Activated naive CD8-positive, alpha-beta T cell treated with anti-CD3 and anti-CD28 coated beads, Interleukin-2, amount 10 ng/mL, durations not matched to agents 7 days and 5 days (primary cell): ENCODE measurements around the gene FAM222A. TPM values are rescaled to one million over a fixed set of nuclear protein-coding genes. Genes with fewer than 3 reads are reported as not detected.

Experiments used
- ATAC-seq: fragments of 150-1000 bp; cut with Tn5 transposase; one replicate; pipeline ENCODE4 v1.10.0; 2021; ENCODE audit warnings: low read depth, moderate library complexity
- POLR2A ChIA-PET: fragments of 350-600 bp; sonication (Branson Sonifier 250); formaldehyde crosslinking; loops from one replicate; lab custom pipeline; 2021; ENCODE audit warnings: antibody characterized with exemption; lab: Charles Lee
- DNase-seq: peaks from one replicate; pipeline ENCODE4 v3.0.0; 2021
- H3K27ac Mint-ChIP-seq: one replicate; pipeline ENCODE4 v1.8.0; 2022; ENCODE audit warnings: mild to moderate bottlenecking, mixed read lengths
- H3K27me3 Mint-ChIP-seq: one replicate; pipeline ENCODE4 v1.8.0; 2022; ENCODE audit warnings: mild to moderate bottlenecking, moderate library complexity, mixed read lengths
- H3K36me3 Mint-ChIP-seq: one replicate; pipeline ENCODE4 v1.8.0; 2021; ENCODE audit warnings: mild to moderate bottlenecking, mixed read lengths
- H3K4me1 Mint-ChIP-seq: one replicate; pipeline ENCODE4 v1.8.0; 2021; ENCODE audit warnings: mixed read lengths
- H3K4me3 Mint-ChIP-seq: one replicate; pipeline ENCODE4 v1.8.0; 2022; ENCODE audit warnings: mild to moderate bottlenecking, moderate library complexity, mixed read lengths
- H3K9me3 Mint-ChIP-seq: one replicate; pipeline ENCODE4 v1.8.0; 2021; ENCODE audit warnings: mixed read lengths
- total RNA-seq, 2 experiments: library from RNA; stranded (reverse); gene quantifications; one replicate each; pipeline ENCODE4 v1.2.3, GENCODE V29; 2021

The FAM222A gene
- total RNA-seq, 2 experiments from 2014 or later: 0.96 to 1.1 TPM

DNA sequence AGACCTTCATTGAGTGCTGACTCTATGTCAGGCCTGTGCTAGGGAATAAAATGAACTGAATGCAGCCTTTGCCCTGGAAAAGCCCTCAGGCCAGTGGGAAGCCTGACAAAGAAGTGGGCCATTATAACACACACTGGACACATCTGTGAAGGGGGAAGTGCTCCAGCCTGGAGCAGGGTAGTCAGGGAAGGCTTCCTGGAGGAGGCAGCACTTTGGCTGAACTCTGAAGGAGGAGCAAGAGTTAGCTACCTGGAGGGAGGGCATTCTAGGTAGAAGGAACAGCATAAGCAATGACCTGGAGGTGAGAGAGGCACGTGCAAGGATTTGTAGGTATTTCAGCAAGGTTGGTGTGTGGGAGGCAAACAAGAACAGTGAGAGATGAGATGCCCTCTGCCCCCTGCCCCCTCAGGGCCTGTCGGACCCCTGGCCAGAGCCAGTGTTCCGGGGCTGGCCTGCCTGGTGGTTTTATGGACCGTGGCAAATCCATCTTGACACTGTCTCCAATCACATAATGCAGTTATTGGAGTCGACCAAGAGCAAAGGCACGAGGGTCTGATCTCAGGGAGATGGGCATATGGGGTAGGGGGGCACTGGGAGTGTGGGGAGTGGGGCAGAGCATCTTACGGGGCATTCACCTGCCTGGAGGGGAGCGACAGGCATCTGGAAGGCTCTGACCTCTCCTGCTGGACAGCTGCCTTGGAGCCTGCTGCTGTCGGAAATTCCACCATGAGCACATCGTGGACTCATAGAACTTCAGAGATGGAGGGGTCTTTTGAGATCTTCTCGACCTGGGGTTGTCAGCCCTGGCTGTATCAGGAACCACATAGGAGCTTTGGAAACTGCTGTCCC, 2.7 kb upstream of the FAM222A start:
- Mint-ChIP-seq H3K9me3 (no peaks in the 10 kb centered on the region), H3K4me1 (peaks cover 5% of the 10 kb centered on the region), H3K27me3 (peaks cover 32% of the 10 kb centered on the region), H3K4me3 (no peak overlapping the region), H3K27ac (no peak overlapping the region), H3K36me3 (no peaks in the 10 kb centered on the region)
- POLR2A ChIA-PET: no interaction called here
- ATAC-seq (no peak), DNase-seq (no peak)

DNA sequence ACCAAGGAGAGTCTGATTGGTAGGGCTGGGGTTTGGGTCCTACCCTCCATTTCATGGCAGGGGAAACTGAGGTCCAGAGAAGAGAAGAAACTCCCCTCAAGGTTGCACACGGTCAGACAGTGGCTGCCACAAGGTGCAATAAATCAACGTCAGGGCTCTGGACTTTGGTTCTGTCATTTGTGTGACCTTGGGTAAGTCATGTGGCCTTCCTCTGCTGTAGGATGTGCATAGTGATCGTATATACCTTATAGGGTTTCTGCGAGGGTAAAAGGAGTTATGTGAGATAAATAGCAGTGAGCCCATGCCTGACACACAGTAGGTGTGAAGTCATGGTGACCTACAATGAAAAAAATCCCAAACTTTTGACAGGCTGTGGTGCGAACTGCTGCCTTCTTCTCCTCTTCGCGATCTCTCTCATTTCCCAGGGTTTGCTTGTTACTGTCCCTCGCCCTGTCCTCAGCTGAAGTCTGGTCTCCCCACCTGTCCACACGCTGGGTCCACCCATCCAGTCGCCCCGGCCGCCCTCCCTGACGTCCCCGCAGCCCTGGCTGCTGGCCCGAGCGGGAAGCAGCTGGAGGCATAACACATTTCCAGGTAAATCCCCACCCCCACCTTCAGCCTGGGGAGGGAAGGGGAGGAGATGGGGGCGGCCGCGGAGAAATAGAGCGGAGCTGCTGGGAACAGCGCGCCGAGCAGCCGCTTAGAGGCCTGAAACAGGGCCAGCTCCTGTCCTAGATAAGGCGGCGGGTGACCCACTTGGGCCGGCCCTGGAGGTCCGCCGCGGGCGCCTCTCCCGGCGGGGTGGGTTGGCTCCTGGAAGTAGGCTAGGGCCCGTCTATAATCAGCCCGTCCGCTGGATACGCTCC, 1.8 kb upstream of the FAM222A start:
- Mint-ChIP-seq H3K27me3 (peaks cover 41% of the 10 kb centered on the region), H3K4me3 (no peak overlapping the region), H3K36me3 (no peaks in the 10 kb centered on the region), H3K9me3 (no peaks in the 10 kb centered on the region), H3K27ac (no peak overlapping the region), H3K4me1 (peaks cover 5% of the 10 kb centered on the region)
- no peak for ATAC-seq
- POLR2A ChIA-PET: no interaction called here
- no peak for DNase-seq

DNA sequence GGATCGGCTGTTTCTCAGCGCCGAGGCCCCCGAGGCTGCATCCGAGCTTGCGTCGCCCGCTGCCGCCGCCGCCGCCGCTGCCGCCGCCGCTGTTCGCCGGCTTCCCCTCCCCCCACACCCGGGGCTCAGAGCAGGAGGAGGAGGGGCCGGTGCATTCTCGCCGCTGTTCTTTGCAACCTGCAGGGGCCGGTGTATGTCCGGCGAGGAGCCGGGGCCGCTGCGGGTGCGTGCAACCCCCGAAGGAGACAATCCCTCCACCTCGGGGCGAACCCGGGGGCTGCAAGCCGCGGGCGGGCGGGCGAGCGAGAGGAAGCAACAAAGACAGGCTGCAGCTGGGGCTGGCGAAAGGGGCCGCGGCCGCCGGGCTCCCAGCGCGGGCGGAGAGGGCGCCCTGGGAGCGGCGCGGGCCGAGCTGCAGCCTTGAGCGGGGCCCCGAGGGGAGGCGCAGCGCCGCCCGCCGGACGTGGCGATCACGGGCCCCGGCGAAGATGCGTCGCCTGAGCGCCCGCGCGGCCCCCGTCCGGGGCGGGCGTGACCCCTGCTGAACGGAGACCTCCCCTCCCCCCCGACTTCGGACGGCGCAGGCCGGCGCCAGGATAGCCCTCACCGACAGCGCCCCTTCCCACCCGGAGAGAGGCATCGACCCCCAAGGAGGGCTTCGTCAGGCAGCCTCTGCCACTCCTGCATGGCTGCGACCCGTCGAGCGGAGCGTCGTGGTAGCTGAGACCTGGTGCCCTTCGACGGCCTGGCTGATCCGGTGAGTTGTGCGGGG, 702 bp downstream of the FAM222A start:
- ATAC-seq: peak; percentile 11
- POLR2A ChIA-PET: interaction anchor here (0.6 to 1.4 kb wide), 3 partner anchors 60 to 866 kb away, joined by 3 to 4 read pairs (median 3); partner anchors contain the start of genes MMAB and MVK
- no peaks in the 10 kb centered on the region for H3K9me3 Mint-ChIP-seq
- peaks cover 61% of the 10 kb centered on the region for H3K27me3 Mint-ChIP-seq
- H3K4me3 Mint-ChIP-seq: peak overlapping the region; percentile 62
- no peaks in the 10 kb centered on the region for H3K36me3 Mint-ChIP-seq
- DNase-seq: peak; percentile 72
- peaks cover 5% of the 10 kb centered on the region for H3K4me1 Mint-ChIP-seq
- H3K27ac Mint-ChIP-seq: no peak overlapping the region

DNA sequence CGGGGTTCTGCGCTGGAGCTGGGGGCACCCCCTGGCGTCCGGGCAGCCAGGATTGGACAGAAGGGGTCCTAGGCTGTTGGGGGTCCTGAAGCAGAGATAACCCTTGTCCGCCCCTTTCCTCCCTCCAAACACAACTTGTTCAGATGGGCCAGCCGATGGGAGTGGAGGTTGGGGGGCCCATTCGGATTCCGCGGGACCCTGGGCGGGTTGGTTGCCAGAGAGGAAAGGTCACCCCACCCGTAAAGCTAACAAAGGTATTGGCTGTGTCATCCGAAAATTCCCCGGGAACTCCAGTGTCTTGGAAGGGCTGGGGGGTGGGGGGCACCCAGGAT, 1.3 kb downstream of the FAM222A start:
- peaks cover 5% of the 10 kb centered on the region for H3K4me1 Mint-ChIP-seq
- POLR2A ChIA-PET: interaction anchor here (1.4 kb wide), 1 partner anchor 141 kb away, joined by 4 read pairs; the partner anchor contains the start of genes MMAB and MVK
- no peak overlapping the region for H3K27ac Mint-ChIP-seq
- DNase-seq (no peak), ATAC-seq (no peak)
- H3K4me3 Mint-ChIP-seq: peak overlapping the region; percentile 54
- H3K9me3 Mint-ChIP-seq: no peaks in the 10 kb centered on the region
- H3K27me3 Mint-ChIP-seq: peaks cover 60% of the 10 kb centered on the region
- H3K36me3 Mint-ChIP-seq: no peaks in the 10 kb centered on the region

DNA sequence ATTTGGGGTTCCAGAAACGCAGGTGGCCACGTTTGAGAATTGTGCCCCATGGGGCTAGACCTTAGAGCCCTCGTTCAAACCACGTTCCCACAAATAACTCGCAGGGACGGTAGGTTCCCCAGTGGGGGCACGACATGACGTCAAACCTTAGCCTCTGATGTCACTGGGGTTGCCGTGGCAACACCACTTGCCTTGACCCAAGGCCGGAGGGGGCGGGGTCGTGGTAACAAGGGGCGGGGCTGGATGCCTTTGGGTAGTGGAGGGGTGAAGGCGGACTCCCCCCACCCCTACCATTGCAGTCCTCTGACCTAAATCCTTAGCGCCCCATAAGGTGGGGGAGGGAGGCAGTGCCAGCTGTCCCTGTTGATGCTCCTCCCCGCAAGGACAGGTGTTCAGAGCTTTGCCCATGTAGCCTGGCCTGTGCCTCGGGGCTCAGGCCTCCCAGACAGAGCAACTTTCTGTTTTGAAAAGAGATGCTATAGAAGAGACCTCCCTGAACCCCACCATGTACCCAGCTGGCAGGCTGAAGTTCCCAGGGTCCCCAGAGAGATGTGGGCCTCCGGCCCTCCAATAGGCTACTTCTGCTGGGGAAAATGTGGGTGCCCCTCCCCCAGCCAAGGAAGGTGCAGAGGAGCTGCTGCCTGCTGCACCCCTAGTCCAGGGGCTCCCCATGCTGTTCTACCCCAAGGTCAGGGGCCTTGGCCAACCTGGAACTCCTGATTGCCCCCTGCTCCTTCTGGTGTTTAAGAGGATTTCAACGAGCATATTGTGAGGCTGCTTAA, 1.9 kb downstream of the FAM222A start:
- no peak overlapping the region for H3K27ac Mint-ChIP-seq
- H3K9me3 Mint-ChIP-seq: no peaks in the 10 kb centered on the region
- ATAC-seq: no peak
- peaks cover 5% of the 10 kb centered on the region for H3K4me1 Mint-ChIP-seq
- POLR2A ChIA-PET: no interaction called here
- DNase-seq: no peak
- peaks cover 56% of the 10 kb centered on the region for H3K27me3 Mint-ChIP-seq
- no peaks in the 10 kb centered on the region for H3K36me3 Mint-ChIP-seq
- H3K4me3 Mint-ChIP-seq: peak overlapping the region; percentile 54

DNA sequence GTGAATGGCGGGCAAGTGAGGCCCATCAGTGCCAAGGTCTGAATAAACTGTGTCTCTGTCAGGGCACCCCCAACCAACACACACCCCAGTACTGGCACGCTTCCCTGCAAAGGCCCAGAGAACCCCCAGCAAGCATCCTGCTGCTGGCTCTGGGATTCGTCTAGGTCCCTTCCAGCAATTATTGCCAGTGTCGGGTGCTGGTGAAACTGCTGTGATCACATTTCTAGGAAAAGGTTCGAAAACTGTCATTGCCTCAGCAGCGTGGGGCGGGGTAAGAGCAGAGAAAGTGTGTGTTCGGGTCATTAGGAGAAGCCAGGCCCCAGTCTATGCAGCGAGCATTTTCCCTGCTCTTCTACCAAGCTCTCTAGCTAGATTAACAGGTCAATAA, 2.5 kb downstream of the FAM222A start:
- Mint-ChIP-seq H3K4me3 (no peak overlapping the region), H3K27ac (no peak overlapping the region), H3K36me3 (no peaks in the 10 kb centered on the region), H3K27me3 (peaks cover 51% of the 10 kb centered on the region), H3K4me1 (peaks cover 5% of the 10 kb centered on the region), H3K9me3 (no peaks in the 10 kb centered on the region)
- POLR2A ChIA-PET: no interaction called here
- ATAC-seq (no peak), DNase-seq (no peak)

DNA sequence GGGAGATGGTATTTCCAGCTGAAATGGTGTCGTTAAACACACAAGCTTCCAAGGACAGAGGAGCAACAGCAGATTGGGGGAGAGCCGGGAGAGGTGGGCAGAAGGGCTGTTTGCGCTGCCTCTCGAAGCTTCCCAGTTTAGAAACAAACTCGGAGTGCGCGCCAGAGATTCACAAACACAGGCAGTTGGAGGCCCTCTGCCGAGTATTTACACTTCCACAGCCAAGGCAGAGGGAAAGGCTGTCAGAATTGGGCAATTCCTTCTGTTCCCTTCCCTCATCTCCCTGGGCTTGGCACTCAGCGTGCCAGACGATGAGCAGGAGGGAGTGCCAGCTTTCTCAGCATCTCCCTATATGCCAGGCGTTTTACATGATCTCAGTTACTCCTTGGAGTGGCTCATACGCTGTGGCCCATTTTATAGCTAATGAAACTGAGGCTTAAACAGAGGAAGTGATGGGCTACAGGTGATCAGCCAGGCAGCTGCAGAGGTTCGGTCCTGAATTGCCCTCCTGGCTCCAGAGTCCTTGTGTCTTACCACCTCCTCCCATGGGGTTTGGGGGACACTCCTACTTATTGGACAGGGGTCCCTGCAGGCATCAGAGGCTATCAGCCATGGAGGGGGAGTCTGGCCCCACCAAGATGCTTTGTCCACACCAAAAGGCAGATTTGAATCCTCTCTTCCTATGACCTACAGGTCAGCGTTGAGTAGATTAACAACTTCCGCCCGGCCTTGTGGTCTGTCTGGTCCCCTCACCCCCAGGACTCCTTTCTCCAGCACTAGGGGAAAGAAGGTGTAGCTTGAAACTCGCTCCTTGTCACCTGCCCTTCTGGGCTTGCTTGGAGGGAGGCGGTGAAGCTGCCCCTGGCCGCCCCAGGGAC, 3.1 kb downstream of the FAM222A start:
- no peak for ATAC-seq
- Mint-ChIP-seq H3K27me3 (peaks cover 44% of the 10 kb centered on the region), H3K36me3 (no peaks in the 10 kb centered on the region), H3K4me3 (no peak overlapping the region), H3K27ac (no peak overlapping the region), H3K9me3 (no peaks in the 10 kb centered on the region), H3K4me1 (peaks cover 5% of the 10 kb centered on the region)
- POLR2A ChIA-PET: no interaction called here
- no peak for DNase-seq

DNA sequence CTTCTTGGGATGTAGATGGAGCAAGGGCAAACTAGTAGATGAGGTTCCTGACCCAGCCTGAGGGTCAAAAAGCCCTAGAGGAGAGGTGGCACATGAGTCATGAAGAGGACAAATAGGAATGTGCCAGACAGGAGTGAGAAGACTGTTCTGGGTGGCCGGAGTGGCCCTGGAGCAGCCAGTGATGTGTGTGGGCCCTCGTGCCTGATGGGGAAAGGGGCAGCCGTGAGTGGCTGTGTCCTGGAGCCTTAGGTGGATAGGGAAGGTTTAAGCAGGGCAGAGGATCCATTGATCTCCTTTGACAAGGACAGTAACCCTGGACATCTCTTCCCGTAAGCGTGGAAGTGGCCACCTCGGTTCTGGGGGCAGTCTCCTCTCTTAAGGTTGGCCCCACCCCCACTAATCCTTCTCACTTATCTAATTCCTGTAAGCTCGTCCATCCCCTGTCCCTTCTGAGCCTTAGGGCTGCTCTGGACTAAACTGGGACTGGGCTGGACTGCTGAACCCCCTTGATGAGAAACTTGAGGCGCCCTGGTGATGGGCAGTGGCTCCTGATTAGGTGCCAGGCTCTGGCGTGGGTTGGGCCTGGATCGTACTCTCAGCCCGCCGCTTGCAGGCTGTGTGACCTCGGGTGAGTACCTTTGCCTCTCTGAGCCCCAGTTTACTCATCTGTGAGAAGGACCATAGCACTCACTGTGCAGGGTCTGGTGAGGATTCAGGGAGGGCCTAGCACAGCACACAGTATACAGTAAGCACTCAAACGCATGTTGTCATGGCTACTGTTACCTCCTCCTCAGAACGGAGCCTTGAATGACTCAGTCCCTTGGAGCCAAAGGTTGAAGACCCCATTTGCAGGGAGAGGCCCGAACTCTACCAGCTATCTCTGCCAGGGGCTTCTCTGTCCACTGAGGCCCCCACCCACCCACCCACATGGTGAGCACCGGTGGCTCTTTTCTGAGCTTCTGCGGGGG, 4.0 kb downstream of the FAM222A start:
- Mint-ChIP-seq H3K36me3 (no peaks in the 10 kb centered on the region), H3K27me3 (peaks cover 37% of the 10 kb centered on the region), H3K4me3 (no peak overlapping the region), H3K4me1 (peaks cover 5% of the 10 kb centered on the region), H3K27ac (no peak overlapping the region), H3K9me3 (no peaks in the 10 kb centered on the region)
- POLR2A ChIA-PET: no interaction called here
- no peak for DNase-seq
- no peak for ATAC-seq

DNA sequence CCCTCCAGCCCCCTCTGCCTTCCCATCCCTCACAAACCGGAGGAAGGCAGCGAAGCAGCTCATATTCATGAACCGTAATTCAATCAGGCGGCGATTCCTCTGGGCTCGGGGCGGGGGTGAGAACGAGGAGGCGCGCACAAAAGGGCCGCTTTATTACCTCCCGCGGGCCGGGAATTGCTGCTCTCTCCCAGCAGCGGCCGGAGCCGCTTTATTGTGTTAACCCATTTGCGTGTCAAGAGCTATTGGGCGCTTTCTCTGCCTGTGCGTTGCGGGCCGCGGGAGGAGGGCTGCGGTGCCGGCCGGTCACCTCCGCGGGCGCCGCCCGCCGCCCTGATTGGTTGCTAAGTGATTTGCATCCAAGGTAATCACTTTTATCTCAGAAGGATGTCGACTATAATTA, 4.8 kb downstream of the FAM222A start:
- DNase-seq (no peak), ATAC-seq (no peak)
- Mint-ChIP-seq H3K27me3 (peaks cover 33% of the 10 kb centered on the region), H3K4me1 (peaks cover 1% of the 10 kb centered on the region), H3K36me3 (no peaks in the 10 kb centered on the region), H3K9me3 (no peaks in the 10 kb centered on the region), H3K4me3 (no peak overlapping the region), H3K27ac (no peak overlapping the region)
- POLR2A ChIA-PET: no interaction called here

DNA sequence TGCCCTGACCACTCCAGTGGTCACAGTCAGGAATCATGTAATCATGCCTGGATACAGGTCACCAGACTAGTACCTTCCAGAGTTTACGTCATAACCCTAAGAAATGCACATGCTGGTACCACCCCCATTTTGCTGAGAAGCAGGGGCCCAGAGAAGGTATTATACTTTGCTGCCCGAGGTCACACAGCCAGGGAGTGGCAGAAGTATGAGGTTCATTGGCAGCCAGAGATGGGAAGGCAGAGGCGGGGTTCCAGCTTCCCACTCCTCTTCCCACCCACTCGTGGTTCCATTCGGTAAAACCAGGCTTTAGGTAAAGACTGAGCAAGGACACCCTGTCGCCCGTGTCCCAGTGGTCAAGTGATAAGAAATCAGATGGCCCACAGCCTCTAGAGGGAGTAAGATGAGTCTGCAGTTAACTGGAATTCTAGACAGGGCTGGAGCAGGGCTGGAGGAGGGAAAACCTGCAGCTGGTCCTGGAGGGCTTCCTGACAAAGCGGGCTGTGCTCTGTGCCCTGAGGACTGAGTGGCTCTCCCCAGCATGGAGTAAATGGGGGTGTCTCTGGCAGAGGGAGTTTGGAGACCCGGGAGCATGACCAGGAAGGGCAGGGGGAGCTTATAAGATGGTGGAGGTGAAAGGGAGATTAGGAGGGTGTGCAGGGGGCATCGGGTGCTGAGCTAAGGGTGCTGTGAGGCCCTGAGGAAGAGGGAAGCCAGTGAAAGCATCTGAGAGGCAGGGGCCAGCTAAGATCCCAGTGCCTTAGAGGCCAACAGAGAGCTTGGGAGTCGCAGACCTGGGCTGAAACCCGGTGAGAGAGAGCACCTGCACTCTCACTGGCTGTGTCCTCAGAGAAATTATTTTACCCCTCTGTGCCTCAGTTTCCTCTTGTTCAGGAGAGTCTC, 5.7 kb downstream of the FAM222A start:
- Mint-ChIP-seq H3K4me3 (no peak overlapping the region), H3K9me3 (no peaks in the 10 kb centered on the region), H3K27ac (no peak overlapping the region), H3K4me1 (peaks cover 1% of the 10 kb centered on the region), H3K27me3 (peaks cover 33% of the 10 kb centered on the region), H3K36me3 (no peaks in the 10 kb centered on the region)
- DNase-seq (no peak), ATAC-seq (no peak)
- POLR2A ChIA-PET: no interaction called here
